ENCODE measurements around the gene EMC6. TPM values are rescaled to one million over a fixed set of nuclear protein-coding genes. Genes with fewer than 3 reads are reported as not detected.

Gene EMC6
- total and polyA plus RNA-seq, 2 of the 4 experiments (the other 2 are of a cell fraction) = 10.9 to 80.5 TPM

DNA sequence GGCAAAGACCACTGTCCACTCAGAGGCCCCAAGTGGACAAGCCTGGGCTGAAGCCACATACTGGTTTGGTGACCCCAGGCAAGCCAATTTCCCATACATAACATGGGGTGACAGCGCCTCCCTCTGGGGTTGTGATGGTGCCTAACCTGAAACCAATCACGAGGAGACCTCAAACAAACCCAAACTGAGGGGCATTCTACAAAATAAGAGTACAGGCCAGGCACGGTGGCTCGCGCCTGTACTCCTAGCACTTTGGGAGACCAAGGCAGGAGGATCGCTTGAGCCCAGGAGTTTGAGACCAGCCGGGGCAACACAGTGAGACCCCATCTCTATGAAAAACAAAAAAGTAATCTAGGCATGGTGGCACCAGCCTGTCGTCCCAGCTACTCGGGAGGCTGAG lies 23.7 kb downstream of the EMC6 start:
- Histone ChIP-seq H4K5ac (ENCODE audit: low read depth, low read length) (no peak overlapping the region), H3K4me2 (ENCODE audit: low read depth, low read length) (no peak overlapping the region), H3K27ac (ENCODE audit: insufficient read depth, low read length) (no peak overlapping the region), H3K18ac (ENCODE audit: low read depth, low read length) (no peak overlapping the region), H3K4ac (ENCODE audit: low read depth, low read length) (no peak overlapping the region), H2AFZ (replicated peaks; ENCODE audit: low read length, poor library complexity) (no peak overlapping the region), H4K8ac (ENCODE audit: low read depth in 2 of 2, low read length in 2 of 2) (no peak overlapping the region), H3K9me3 (ENCODE audit: control insufficient read depth, insufficient read depth, low read length) (no peaks in the 10 kb centered on the region), H2AK9ac (replicated peaks; ENCODE audit: low read depth, low read length, poor library complexity) (no peak overlapping the region), H4K20me1 (ENCODE audit: insufficient read depth, low read length) (no peaks in the 10 kb centered on the region), H2BK20ac (ENCODE audit: low read depth, low read length) (no peak overlapping the region), H3K36me3 (ENCODE audit: control insufficient read depth, insufficient read depth, low read length) (no peaks in the 10 kb centered on the region), H3K23ac (ENCODE audit: low read depth, low read length) (no peak overlapping the region), H4K91ac (ENCODE audit: insufficient read depth, low read depth, low read length) (no peak overlapping the region), H3K27me3 (ENCODE audit: control insufficient read depth, insufficient read depth, low read length) (peaks cover 12% of the 10 kb centered on the region), H2BK15ac (ENCODE audit: low read depth, low read length) (no peak overlapping the region), H3K9me1 (ENCODE audit: insufficient read depth, low read length) (no peaks in the 10 kb centered on the region), H3K79me1 (ENCODE audit: low read depth in 1 of 2, low read length in 2 of 2) (no peaks in the 10 kb centered on the region), H2BK120ac (ENCODE audit: low read depth, low read length) (no peak overlapping the region), H3K4me3 (ENCODE audit: insufficient read depth, low read depth, low read length) (no peak overlapping the region), H3K14ac (replicated peaks; ENCODE audit: low read depth, low read length) (no peak overlapping the region), H2BK5ac (ENCODE audit: low read depth, low read length, poor library complexity, severe bottlenecking) (no peak overlapping the region), H3K56ac (ENCODE audit: extremely low read depth, insufficient read depth, low read length) (no peak overlapping the region), H3K4me1 (ENCODE audit: control insufficient read depth, insufficient read depth, low read length) (peaks cover 4% of the 10 kb centered on the region; the same call in 1 of the 2 replicates), H2AK5ac (ENCODE audit: low read depth, low read length) (no peak overlapping the region), H3K9ac (ENCODE audit: low read depth, low read length) (no peak overlapping the region)
- BruUV-seq (replicated peaks) = no TSS peak
- ChIA-PET POLR2A (ENCODE audit: unreplicated experiment) (no interaction called here), CTCF (no interaction called here)
- no peak for ATAC-seq (ENCODE audit: low read depth)
- DNase-seq = no peak
- intact Hi-C loops (cut with micrococcal nuclease) (no loop called here), in situ Hi-C loops (cut with MboI; ENCODE audit: low sequenced_read_pairs) (no loop called here), dilution Hi-C loops (cut with HindIII; ENCODE audit: low sequenced_read_pairs, unreplicated experiment) (no loop called here)
- TF ChIP-seq MXI1 (IDR thresholded peaks at IDR 0.05; ENCODE audit: borderline replicate concordance, low read depth, low read length) (no peak), SMC3 (IDR thresholded peaks at IDR 0.05; ENCODE audit: low read depth, low read length) (no peak), CEBPB (IDR thresholded peaks at IDR 0.05; ENCODE audit: low read depth, low read length) (no peak), RFX5 (IDR thresholded peaks at IDR 0.05; ENCODE audit: low read depth, low read length) (no peak), NFE2L2 (IDR thresholded peaks at IDR 0.05; ENCODE audit: low read depth, low read length) (no peak), RAD21 (IDR thresholded peaks at IDR 0.05; ENCODE audit: low read length) (no peak), MAZ (IDR thresholded peaks at IDR 0.05; ENCODE audit: borderline replicate concordance, low read depth, low read length) (no peak), RCOR1 (IDR thresholded peaks at IDR 0.05; ENCODE audit: insufficient replicate concordance, low read length) (no peak)
- TF ChIP-seq, protein P1, sequence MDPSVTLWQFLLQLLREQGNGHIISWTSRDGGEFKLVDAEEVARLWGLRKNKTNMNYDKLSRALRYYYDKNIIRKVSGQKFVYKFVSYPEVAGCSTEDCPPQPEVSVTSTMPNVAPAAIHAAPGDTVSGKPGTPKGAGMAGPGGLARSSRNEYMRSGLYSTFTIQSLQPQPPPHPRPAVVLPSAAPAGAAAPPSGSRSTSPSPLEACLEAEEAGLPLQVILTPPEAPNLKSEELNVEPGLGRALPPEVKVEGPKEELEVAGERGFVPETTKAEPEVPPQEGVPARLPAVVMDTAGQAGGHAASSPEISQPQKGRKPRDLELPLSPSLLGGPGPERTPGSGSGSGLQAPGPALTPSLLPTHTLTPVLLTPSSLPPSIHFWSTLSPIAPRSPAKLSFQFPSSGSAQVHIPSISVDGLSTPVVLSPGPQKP (IDR thresholded peaks at IDR 0.05; ENCODE audit: borderline replicate concordance, low read depth, low read length) = no peak
- 93% methylated on average over 3 of the region's 9 CpGs; no CpG with 5 or more reads in 1 of the 2 experiments for WGBS, 2 experiments (ENCODE audit: extremely low coverage in 2 of 2, insufficient read length in 1 of 2)
